ENCODE measurements around the gene SLCO3A1. TPM values are rescaled to one million over a fixed set of nuclear protein-coding genes. Genes with fewer than 3 reads are reported as not detected.

SLCO3A1 gene
- total and polyA plus RNA-seq, 2 of the 8 experiments (the other 6 are each of a cell fraction or from before 2014, with no cell fraction given) = 15.1 to 20.4 TPM

GRCh38 chr15:91973481-91973880 lies 120.0 kb downstream of the SLCO3A1 start:
- Histone ChIP-seq H3K23ac (ENCODE audit: insufficient read length) (no peak overlapping the region), H3K18ac (ENCODE audit: extremely low read depth, low read length) (no peak overlapping the region), H2BK20ac (ENCODE audit: low read length) (no peak overlapping the region), H2BK15ac (ENCODE audit: low read length) (no peak overlapping the region), H3K23me2 (ENCODE audit: low read depth, low read length) (no peaks in the 10 kb centered on the region), H3K14ac (ENCODE audit: insufficient read length) (no peak overlapping the region), H2AK5ac (ENCODE audit: low read depth, low read length) (no peak overlapping the region), H3K27me3 (replicated peaks in 1 of 4; ENCODE audit: control insufficient read depth in 3 of 4, extremely low read depth in 1 of 4, insufficient read depth in 3 of 4, low read length in 3 of 4) (no peaks in the 10 kb centered on the region), H3K36me3 (ENCODE audit: control insufficient read depth in 2 of 4, insufficient read depth in 4 of 4, low read length in 3 of 4) (no peaks in the 10 kb centered on the region), H3K56ac (replicated peaks; ENCODE audit: insufficient read length, low read depth, low read length) (no peak overlapping the region), H2BK5ac (ENCODE audit: low read depth, low read length) (no peak overlapping the region), H3K4me2 (ENCODE audit: insufficient read depth in 1 of 2, low read depth in 2 of 2, low read length in 2 of 2) (no peak overlapping the region), H4K8ac (ENCODE audit: extremely low read depth, insufficient read depth, low read length) (no peak overlapping the region), H3K9me3 (ENCODE audit: insufficient read depth in 2 of 2, low read depth in 1 of 2, low read length in 1 of 2) (no peaks in the 10 kb centered on the region), H3K9ac (replicated peaks in 1 of 4; ENCODE audit: extremely low read depth in 1 of 4, low read depth in 3 of 4, low read length in 3 of 4) (no peak overlapping the region), H4K91ac (replicated peaks; ENCODE audit: insufficient read length, low read length) (no peak overlapping the region), H2AFZ (ENCODE audit: low read length) (no peak overlapping the region), H4K5ac (ENCODE audit: insufficient read length, low read depth, low read length) (no peak overlapping the region), H2BK120ac (replicated peaks; ENCODE audit: low read depth, low read length) (no peak overlapping the region), H3K79me1 (ENCODE audit: low read depth, low read length) (peaks cover 5% of the 10 kb centered on the region), H2BK12ac (ENCODE audit: low read depth, low read length) (no peak overlapping the region), H4K20me1 (replicated peaks in 1 of 2; ENCODE audit: control insufficient read depth in 1 of 2, insufficient read depth in 2 of 2, low read length in 2 of 2) (no peaks in the 10 kb centered on the region), H3K4me1 (replicated peaks in 1 of 4; ENCODE audit: control insufficient read depth in 3 of 4, insufficient read depth in 4 of 4, low read length in 3 of 4) (peaks cover 0 to 3% (median 0%) of the 10 kb centered on the region in 4 experiments; a peak in 3 of 7 replicates), H3K4ac (replicated peaks; ENCODE audit: insufficient read length, low read depth, low read length) (no peak overlapping the region), H3K79me2 (ENCODE audit: control insufficient read depth in 1 of 2, insufficient read depth in 2 of 2, low read length in 2 of 2) (no peaks in the 10 kb centered on the region), H3K4me3 (ENCODE audit: extremely low read depth in 1 of 4, insufficient read depth in 2 of 4, low read depth in 3 of 4, low read length in 4 of 4) (no peak overlapping the region), H3K27ac (ENCODE audit: low read depth, low read length) (no peak overlapping the region)
- ChIA-PET CTCF (ENCODE audit: partially characterized antibody) (interaction anchor here (0.9 to 1.2 kb wide), 4 partner anchors 26 to 105 kb away, joined by 3 read pairs; no protein-coding TSS in a partner anchor), POLR2A (ENCODE audit: partially characterized antibody) (no interaction called here)
- TF ChIP-seq CBX8 (IDR thresholded peaks at IDR 0.05; ENCODE audit: borderline replicate concordance, low read depth, low read length) = no peak
- TF ChIP-seq RAD21 (IDR thresholded peaks at IDR 0.05 in 1 of 2, conservative IDR thresholded peaks at IDR 0.05 in 1 of 2; ENCODE audit: low read depth in 2 of 2, low read length in 2 of 2) = peak; percentile 20 to 45; a peak in 2 of 4 replicates
- TF ChIP-seq MAFK (IDR thresholded peaks at IDR 0.05; ENCODE audit: low read depth, low read length) = no peak
- peak in 2 of 3 experiments; percentile 7 to 27; a peak in 2 of 4 replicates for TF ChIP-seq CTCF (IDR thresholded peaks at IDR 0.05; ENCODE audit: control extremely low read depth in 1 of 3, insufficient read depth in 1 of 3, low read depth in 1 of 3, low read length in 3 of 3)
- TF ChIP-seq TCF12 (IDR thresholded peaks at IDR 0.05; ENCODE audit: low read depth, low read length) = no peak
- TF ChIP-seq CREB1 (IDR thresholded peaks at IDR 0.05) = no peak
- whole genome bisulfite sequencing, 2 experiments (ENCODE audit: extremely low coverage in 1 of 2, insufficient coverage in 1 of 2, insufficient read length in 1 of 2, insufficient replicate concordance in 2 of 2, low coverage in 1 of 2, low lambda C conversion rate in 2 of 2, missing lambda C conversion rate in 1 of 2) = 88% methylated on average over 9 of the region's 9 CpGs; no CpG with 5 or more reads in 1 of the 2 experiments
- DNase-seq (ENCODE audit: low read depth in 1 of 2, low spot score in 2 of 2) = no peak
- FAIRE-seq = no peak
